ENCODE measurements around the gene NR1I3.
A peak's percentile ranks its signal among the peaks of the same experiment; 100 is the strongest.

The NR1I3 gene

GRCh38 chr1:161216945-161217712 lies 20.9 kb downstream of the NR1I3 start:
- H3K4me3 ChIP-seq (ENCODE audit: low read depth, low read length), result peak overlapping the region; percentile 51
- DNase-seq (ENCODE audit: low read depth), result peak; percentile 87
- peak; percentile 83 for TF ChIP-seq MAX (IDR thresholded peaks at IDR 0.05; ENCODE audit: low read depth, low read length)
- TF ChIP-seq MYC (IDR thresholded peaks at IDR 0.05; ENCODE audit: low read depth, low read length), result peak; percentile 40; the same call in 1 of the 2 replicates
- no peak for TF ChIP-seq CTCF (IDR thresholded peaks at IDR 0.05; ENCODE audit: low read depth, low read length)

- DNase-seq (ENCODE audit: low read depth), result peak; percentile 92
- H3K4me3 ChIP-seq (ENCODE audit: low read depth, low read length), result peak within 1 kb of the TSS; percentile 51
- TF ChIP-seq MAX (IDR thresholded peaks at IDR 0.05; ENCODE audit: low read depth, low read length) (peak; percentile 62; the same call in 1 of the 2 replicates), POLR2A (IDR thresholded peaks at IDR 0.05; ENCODE audit: extremely low read depth, insufficient read length) (no peak), CTCF (IDR thresholded peaks at IDR 0.05; ENCODE audit: low read depth, low read length) (no peak), MYC (IDR thresholded peaks at IDR 0.05; ENCODE audit: low read depth, low read length) (no peak)
Observed at GRCh38 chr1:161215076-161215475, 22.9 kb downstream of the NR1I3 start, which contains the start of gene FCER1G. TSS of gene FCER1G (plus strand) at chr1:161215295. CDS start at chr1:161215322, 27 bp downstream.

- DNase-seq (ENCODE audit: low read depth), result peak; percentile 34
- TF ChIP-seq POLR2A (IDR thresholded peaks at IDR 0.05; ENCODE audit: extremely low read depth, insufficient read length) (no peak), MYC (IDR thresholded peaks at IDR 0.05; ENCODE audit: low read depth, low read length) (no peak), MAX (IDR thresholded peaks at IDR 0.05; ENCODE audit: low read depth, low read length) (no peak), CTCF (IDR thresholded peaks at IDR 0.05; ENCODE audit: low read depth, low read length) (no peak)
- H3K4me3 ChIP-seq (ENCODE audit: low read depth, low read length), result no peak overlapping the region
Observed at GRCh38 chr1:161214369-161214768, 23.6 kb downstream of the NR1I3 start.

- H3K4me3 ChIP-seq (ENCODE audit: low read depth, low read length), result no peak overlapping the region
- DNase-seq (ENCODE audit: low read depth), result peak; percentile 84
- TF ChIP-seq MAX (IDR thresholded peaks at IDR 0.05; ENCODE audit: low read depth, low read length) (no peak), CTCF (IDR thresholded peaks at IDR 0.05; ENCODE audit: low read depth, low read length) (peak; percentile 81)
Observed at GRCh38 chr1:161209790-161210409, 28.1 kb downstream of the NR1I3 start.

- TF ChIP-seq MAX (IDR thresholded peaks at IDR 0.05; ENCODE audit: low read depth, low read length) (no peak), POLR2A (IDR thresholded peaks at IDR 0.05; ENCODE audit: extremely low read depth, insufficient read length) (no peak), MYC (IDR thresholded peaks at IDR 0.05; ENCODE audit: low read depth, low read length) (no peak), CTCF (IDR thresholded peaks at IDR 0.05; ENCODE audit: low read depth, low read length) (no peak)
- DNase-seq (ENCODE audit: low read depth), result no peak
- no peak overlapping the region for H3K4me3 ChIP-seq (ENCODE audit: low read depth, low read length)
Observed at GRCh38 chr1:161207173-161207572, 30.8 kb downstream of the NR1I3 start.
